ENCODE measurements around the gene AEN.

Gene AEN

GRCh38 chr15:88619796-88620195 is 1.3 kb upstream of the AEN start:
- H3K4me3 ChIP-seq (ENCODE audit: low read length): no peak overlapping the region
- TF ChIP-seq, protein P1, sequence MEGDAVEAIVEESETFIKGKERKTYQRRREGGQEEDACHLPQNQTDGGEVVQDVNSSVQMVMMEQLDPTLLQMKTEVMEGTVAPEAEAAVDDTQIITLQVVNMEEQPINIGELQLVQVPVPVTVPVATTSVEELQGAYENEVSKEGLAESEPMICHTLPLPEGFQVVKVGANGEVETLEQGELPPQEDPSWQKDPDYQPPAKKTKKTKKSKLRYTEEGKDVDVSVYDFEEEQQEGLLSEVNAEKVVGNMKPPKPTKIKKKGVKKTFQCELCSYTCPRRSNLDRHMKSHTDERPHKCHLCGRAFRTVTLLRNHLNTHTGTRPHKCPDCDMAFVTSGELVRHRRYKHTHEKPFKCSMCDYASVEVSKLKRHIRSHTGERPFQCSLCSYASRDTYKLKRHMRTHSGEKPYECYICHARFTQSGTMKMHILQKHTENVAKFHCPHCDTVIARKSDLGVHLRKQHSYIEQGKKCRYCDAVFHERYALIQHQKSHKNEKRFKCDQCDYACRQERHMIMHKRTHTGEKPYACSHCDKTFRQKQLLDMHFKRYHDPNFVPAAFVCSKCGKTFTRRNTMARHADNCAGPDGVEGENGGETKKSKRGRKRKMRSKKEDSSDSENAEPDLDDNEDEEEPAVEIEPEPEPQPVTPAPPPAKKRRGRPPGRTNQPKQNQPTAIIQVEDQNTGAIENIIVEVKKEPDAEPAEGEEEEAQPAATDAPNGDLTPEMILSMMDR (conservative IDR thresholded peaks at IDR 0.05; ENCODE audit: low read length): no peak
- no peak for DNase-seq (ENCODE audit: low read depth)

- H3K4me3 ChIP-seq (ENCODE audit: low read length): peak overlapping the region; percentile 78
- TF ChIP-seq, protein P1 (conservative IDR thresholded peaks at IDR 0.05; ENCODE audit: low read length): no peak
- DNase-seq (ENCODE audit: low read depth): peak; percentile 55
Observed at GRCh38 chr15:88621789-88622604, 857 bp downstream of the AEN start.

DNA sequence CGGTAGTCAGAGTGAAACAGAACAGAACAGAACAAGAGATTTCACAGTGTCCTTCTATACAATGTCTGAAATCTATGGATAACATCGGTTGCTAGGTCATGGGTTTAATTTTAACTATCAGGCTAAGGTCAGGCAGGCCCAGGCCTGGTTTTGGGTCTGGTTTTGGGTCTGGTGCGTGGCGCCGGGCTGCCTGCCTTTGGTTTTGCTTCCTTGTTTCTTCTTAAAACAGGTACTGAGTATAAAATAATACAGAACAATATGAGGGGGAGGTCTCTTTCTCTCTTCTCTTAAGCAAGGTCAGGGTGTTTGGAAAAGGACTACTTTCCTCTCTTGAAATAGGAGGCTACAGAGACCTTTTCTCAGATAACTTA is 1.4 kb downstream of the AEN start:
- peak overlapping the region; percentile 78 for H3K4me3 ChIP-seq (ENCODE audit: low read length)
- no peak for DNase-seq (ENCODE audit: low read depth)
- TF ChIP-seq, protein P1 (conservative IDR thresholded peaks at IDR 0.05; ENCODE audit: low read length): no peak

DNA sequence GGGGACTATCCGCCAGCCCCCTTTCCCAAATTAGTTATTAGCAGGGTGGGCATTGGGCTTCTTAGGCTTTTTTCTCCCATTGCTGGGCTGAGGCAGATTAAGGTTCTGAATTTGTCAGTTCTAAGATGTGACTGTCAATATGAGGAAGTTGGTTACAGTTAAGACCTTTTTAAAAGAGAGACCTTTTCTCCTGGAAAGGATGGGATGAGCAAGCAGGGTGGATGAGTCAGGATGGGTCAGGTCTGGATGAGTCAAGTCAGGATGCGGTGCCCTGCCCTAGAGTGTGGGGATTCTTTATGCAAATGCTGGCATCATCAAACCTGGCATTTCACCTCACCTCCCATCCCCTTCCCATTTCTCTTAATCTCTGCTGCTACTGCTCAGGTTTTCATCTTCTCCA is 1.9 kb downstream of the AEN start:
- H3K4me3 ChIP-seq (ENCODE audit: low read length): peak overlapping the region; percentile 78
- DNase-seq (ENCODE audit: low read depth): peak; percentile 74
- TF ChIP-seq, protein P1 (conservative IDR thresholded peaks at IDR 0.05; ENCODE audit: low read length): no peak

DNA sequence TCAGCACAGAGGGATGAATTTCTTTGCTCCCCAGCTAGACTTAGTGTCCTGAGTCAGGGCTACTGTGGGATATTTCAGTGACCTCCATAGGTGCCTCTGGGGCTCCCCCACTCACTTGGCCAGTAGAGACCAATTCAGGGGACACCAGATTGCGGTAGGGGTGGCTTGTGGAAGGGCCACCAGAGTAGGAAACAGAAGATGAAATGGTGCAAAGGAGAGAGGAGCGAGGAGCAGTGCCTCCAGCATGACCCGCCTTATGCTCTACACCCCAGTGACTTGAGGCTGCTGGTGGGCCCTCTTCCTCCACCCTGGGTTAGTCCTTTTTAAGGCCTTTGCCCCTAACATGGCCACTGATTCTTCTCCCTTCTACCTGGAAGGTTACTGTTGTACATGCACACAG is 2.5 kb downstream of the AEN start:
- peak overlapping the region; percentile 78 for H3K4me3 ChIP-seq (ENCODE audit: low read length)
- TF ChIP-seq, protein P1 (conservative IDR thresholded peaks at IDR 0.05; ENCODE audit: low read length): no peak
- DNase-seq (ENCODE audit: low read depth): no peak

GRCh38 chr15:88624156-88624970 is 3.2 kb downstream of the AEN start:
- TF ChIP-seq, protein P1 (conservative IDR thresholded peaks at IDR 0.05; ENCODE audit: low read length): peak; percentile 56
- DNase-seq (ENCODE audit: low read depth): peak; percentile 38
- peak overlapping the region; percentile 78 for H3K4me3 ChIP-seq (ENCODE audit: low read length)
